Neural progenitor cell (in vitro differentiated cells): ENCODE data around the gene HIC1.

Source experiments
- CTCF ChIP-seq: fragments of 200-600 bp; sonication (generic); IDR thresholded peaks from 2 replicates; pipeline ENCODE4 v1.5.1; 2017; ENCODE audit warnings: antibody characterized with exemption, mild to moderate bottlenecking
- EZH2phosphoT487 ChIP-seq: fragments of 200-600 bp; sonication (generic); IDR thresholded peaks from 2 replicates; pipeline ENCODE4 v1.6.1; 2017; ENCODE audit warnings: antibody characterized with exemption

GRCh38 chr17:2049333-2050299 lies 5.3 kb upstream of the HIC1 start:
- TF ChIP-seq CTCF = no peak
- no peak for TF ChIP-seq EZH2phosphoT487
